ENCODE measurements around the gene MYCBP2.
"Not testable (repeated sequence)": the region's sequence is repeated elsewhere in the genome, so short reads cannot be mapped to it uniquely, and the experiment has no call there.

MYCBP2 gene

DNA sequence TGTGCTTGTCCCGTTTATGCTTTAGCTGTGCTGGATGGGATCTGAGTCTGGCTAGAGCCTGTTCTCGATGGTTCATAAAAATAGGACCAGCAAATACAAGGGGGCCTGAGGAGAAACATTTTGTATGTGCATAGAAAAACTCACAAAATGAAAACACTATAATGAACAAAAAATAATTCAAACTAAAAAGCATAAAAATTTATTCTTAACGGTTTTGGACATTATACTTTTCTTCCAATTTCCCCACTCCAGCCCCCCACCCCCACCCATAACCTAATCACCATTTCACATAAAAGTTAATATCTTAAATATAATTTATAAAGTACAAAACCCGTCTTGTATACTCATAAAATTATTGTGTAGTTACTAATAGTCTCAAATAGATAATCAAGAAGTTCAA lies 93.7 kb downstream of the MYCBP2 start:
- DNase-seq (ENCODE audit: insufficient read length, low spot score) (no peak), FAIRE-seq (no peak)
- no peak for TF ChIP-seq POLR2A (IDR thresholded peaks at IDR 0.05; ENCODE audit: low read depth, low read length)

DNA sequence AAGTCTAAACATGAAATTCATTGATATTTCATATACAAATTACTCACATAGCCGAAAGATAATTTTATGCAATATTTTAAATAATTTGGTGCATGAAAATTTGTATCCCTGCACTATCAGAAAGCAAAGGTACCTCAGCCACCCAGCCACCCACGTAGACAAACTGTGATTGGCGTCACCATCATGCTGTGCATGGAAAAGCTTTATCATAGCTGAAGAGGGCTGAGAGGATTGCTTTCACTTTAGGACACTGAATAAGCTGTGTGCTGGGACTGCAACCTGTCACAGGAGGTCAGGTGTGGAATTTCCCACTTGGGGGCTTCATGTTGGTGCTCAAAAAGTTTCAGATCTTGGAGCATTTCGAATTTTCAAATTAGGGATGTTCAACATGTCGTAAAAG lies 96.3 kb downstream of the MYCBP2 start:
- FAIRE-seq (no peak), DNase-seq (ENCODE audit: insufficient read length, low spot score) (no peak)
- TF ChIP-seq POLR2A (IDR thresholded peaks at IDR 0.05; ENCODE audit: low read depth, low read length): no peak

DNA sequence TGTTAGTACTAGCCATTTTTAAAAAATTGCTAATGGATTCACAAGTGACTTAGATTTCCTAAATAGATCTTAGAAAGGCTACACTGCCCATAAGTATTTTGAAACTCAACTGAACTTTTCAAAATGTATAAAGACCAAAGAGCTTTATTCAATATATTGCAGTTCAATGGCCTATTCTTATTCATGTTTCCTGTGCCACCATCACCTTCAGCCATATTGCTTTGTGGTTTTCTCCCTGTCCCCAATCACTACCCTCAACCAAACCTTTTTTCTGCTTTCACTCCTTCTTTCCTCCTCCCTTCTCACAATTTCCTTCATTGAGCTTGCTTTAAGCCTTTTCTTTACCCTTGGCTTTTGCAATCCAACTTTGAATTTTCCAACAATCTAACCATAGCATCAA lies 100.9 kb downstream of the MYCBP2 start:
- TF ChIP-seq POLR2A (IDR thresholded peaks at IDR 0.05; ENCODE audit: low read depth, low read length): no peak
- no peak for DNase-seq (ENCODE audit: insufficient read length, low spot score)
- no peak for FAIRE-seq

DNA sequence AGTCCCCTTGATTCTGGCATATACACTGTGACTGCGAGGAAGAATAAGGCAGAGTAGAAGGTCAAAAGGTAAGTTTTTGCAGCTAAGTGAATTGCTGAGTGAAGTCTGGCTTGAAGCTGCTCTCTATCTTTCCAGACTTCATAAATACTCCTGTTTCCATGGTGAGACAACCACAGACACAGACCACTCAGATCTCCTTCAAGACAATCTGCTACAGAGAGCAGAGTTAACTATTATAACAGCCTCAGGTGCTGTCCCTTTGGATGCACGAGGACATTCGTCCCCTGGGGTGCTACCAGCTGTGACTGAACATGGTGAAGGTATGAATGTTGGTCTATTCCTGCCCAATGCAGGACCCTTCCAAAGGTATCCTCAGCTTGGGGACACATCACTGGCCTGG lies 104.0 kb downstream of the MYCBP2 start:
- FAIRE-seq (no peak), DNase-seq (ENCODE audit: insufficient read length, low spot score) (no peak)
- TF ChIP-seq POLR2A (IDR thresholded peaks at IDR 0.05; ENCODE audit: low read depth, low read length): no peak

DNA sequence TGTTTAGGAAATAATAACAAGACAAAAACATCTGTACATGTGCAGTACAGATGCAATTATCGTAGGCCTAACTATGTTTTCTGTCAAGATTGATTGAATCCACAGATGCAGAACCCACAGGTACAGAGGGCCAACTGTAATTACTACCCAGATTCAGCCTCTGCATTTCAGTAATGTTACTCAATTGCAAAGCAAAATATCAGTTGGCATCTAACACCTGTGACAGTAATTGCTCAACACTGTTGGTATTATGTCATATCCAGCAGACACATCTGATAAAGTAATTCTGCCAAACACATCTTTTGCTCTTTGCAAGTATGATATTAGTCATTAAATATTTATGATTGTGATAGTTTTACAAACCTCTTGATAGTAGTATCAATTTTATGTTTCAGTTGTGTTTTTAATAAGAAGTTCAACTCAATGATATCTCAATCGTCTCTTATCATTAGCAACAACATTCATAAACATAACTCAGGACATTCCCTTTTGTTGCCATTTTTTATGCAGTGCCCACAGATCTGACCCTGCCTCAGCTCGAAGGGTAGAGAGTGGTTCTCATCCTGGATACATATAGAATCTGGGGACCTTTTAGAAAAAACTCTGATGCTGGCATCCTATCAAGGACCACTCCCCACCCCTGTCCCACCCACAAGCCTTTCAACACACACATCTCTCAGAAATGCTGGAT lies 104.7 kb downstream of the MYCBP2 start:
- FAIRE-seq: no peak
- TF ChIP-seq POLR2A (IDR thresholded peaks at IDR 0.05; ENCODE audit: low read depth, low read length): no peak
- no peak for DNase-seq (ENCODE audit: insufficient read length, low spot score)

DNA sequence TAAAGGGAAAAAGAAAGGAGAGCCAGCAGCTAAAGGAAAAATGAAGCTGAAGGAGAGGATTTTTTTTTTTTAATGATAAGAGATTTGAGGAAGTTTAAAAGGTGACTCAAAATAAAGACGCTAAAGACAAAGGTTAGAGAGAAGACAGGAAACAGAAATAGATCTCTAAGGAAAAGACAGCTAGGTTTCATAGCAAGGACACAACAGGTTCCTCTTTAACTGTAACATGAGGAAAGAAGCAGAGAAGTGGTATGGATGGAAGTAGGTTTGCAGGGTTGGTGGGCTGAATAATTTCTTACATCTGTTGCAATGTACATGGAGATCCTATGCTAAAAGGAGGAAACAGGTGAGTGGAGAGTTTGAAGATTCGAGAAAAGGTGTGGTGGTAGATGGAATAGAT lies 107.5 kb downstream of the MYCBP2 start:
- DNase-seq (ENCODE audit: insufficient read length, low spot score) (no peak), FAIRE-seq (no peak)
- no peak for TF ChIP-seq POLR2A (IDR thresholded peaks at IDR 0.05; ENCODE audit: low read depth, low read length)

DNA sequence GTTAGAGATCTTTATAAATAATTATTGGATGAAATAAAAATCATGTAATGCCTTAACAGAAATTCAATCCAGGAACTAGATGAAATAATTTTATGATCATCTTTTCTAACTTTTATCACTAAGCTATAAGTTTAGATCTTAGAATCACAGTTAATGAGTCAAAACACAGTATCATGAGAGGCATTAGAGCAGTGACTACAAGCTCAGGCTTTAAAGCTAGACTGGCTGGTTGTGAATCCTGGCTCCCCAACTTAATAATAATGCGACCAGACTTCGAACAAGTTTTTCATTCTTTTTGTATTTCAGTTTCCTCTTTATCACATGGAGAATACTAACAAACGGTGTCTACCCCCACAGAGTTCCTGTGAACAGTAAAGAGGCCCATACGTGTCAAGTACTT lies 108.6 kb downstream of the MYCBP2 start:
- TF ChIP-seq POLR2A (IDR thresholded peaks at IDR 0.05; ENCODE audit: low read depth, low read length): no peak
- DNase-seq (ENCODE audit: insufficient read length, low spot score) (no peak), FAIRE-seq (no peak)

DNA sequence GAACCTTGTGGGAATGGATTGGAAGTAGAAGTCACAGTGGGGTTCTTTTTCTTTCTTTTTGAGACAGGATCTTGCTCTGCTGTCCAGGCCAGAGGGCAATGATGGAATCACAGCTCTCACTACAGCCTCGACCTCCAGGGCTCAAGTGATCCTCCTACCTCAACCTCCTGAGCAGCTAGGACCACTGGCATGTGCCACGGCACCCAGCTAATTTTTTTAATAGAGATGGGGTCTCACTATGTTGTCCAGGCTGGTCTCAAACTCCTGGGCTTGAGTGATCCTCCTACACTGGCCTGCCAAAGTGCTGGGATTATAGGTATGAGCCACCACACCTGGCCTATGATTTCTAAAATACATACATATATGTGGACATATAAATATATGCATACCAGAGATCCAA lies 111.4 kb downstream of the MYCBP2 start:
- DNase-seq (ENCODE audit: insufficient read length, low spot score) (no peak), FAIRE-seq (no peak)
- no peak for TF ChIP-seq POLR2A (IDR thresholded peaks at IDR 0.05; ENCODE audit: low read depth, low read length)

DNA sequence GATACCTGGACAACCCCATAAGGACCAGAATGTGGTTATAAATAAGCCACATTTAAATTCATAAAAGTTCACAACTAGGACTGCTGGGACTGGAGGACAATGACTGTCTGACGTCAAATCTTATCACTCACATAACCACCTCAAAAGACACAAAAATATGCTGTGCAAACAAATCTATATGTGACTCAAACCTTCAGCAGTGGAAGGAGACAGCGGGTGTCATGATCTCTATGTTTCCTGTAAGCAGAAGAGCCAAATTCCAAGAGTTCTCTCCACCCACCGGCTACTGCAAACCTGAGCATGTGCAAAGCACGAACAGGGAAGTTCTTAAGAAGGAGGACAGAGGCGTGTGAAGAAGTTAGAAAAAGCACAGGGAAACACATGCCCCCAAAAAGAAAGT lies 113.2 kb downstream of the MYCBP2 start:
- DNase-seq (ENCODE audit: insufficient read length, low spot score): no peak
- FAIRE-seq: no peak

DNA sequence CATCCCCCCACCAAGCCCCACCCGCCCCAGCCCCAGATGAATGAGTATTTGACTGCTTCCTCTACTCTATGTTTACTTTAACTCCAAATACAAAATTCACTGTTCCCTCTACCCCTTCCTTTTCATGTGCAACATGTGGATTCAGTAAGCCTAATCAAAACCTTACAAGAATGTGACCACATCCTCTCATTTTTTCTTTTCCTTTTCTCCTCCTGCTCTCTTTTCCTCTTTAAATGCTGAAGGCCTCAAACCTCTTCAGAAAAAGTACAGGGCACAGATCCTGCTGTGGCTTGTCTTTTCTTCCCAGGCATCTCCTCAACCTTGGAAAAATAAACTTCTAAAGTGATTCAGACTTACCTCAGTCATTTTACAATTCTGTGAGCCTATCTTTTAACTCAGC lies 119.0 kb downstream of the MYCBP2 start:
- FAIRE-seq (no peak), DNase-seq (ENCODE audit: insufficient read length, low spot score) (no peak)
- TF ChIP-seq POLR2A (IDR thresholded peaks at IDR 0.05; ENCODE audit: low read depth, low read length): no peak

More for the DNA sequence above, 113.2 kb downstream of the MYCBP2 start:
- TF ChIP-seq POLR2A (IDR thresholded peaks at IDR 0.05; ENCODE audit: low read depth, low read length): no peak

DNA sequence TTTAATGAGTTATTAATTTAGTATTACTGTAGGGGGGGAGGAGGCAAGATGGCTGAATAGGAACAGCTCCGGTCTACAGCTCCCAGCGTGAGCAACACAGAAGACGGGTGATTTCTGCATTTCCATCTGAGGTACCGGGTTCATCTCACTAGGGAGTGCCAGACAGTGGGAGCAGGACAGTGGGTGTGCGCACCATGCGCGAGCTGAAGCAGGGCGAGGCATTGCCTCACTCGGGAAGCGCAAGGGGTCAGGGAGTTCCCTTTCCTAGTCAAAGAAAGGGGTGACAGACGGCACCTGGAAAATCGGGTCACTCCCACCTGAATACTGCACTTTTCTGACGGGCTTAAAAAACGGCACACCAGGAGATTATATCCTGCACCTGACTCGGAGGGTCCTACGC lies 127.9 kb downstream of the MYCBP2 start:
- not testable (repeated sequence) for DNase-seq (ENCODE audit: insufficient read length, low spot score); FAIRE-seq

DNA sequence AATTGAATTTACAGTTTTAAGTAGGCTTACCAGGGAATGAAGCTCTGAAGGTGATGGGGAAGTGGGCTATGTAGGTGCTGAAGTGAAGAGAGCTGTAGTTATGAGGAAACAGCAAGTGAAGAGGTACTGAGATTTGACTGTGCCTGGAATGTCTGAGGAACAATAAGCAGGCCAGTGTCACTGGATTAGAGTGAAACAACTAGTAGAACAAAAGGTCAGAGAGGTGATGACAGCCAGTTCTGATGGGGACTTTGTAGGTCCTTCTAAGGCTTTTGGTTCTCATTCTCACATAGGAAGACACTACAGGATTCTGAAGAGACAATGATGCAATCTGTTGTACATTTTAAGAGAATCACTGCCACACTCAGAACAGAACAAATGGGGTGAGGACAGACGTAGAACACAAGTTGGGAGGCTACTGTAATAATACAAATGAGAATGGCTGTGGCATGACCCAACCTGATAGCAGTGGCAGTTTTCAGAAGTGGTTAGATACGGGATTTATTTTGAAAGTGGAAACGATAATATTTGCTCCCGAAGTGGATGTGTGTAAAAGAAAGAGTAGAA lies 130.8 kb downstream of the MYCBP2 start:
- FAIRE-seq: no peak
- no peak for DNase-seq (ENCODE audit: insufficient read length, low spot score)

DNA sequence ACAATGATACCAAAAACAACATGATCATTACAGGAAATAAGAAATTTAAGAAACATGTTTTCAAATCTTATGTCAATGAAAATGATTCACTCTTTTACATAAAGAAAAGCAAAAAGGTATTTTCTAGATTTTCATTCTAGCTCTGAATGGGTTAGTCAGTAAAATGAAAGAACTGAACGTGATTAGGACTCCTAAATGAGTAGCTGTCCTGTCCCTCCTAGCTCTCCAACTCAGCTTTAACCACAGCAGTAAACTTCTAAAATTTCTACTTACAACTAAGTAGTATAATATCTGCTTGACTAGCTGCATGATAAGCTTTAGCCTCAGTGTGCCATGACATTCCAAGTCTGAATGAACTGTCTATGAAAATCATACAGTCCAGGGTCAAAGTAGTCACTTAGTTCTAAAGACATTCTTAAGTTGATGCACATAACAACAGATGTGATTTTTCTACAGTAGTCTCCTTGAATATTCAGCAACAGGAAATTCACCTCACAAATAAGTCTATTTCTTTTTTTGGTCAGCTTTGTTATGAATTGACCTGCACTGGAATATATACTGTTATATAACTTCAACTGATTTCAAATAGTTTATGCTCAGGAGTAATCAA lies 136.4 kb downstream of the MYCBP2 start:
- DNase-seq (ENCODE audit: insufficient read length, low spot score): no peak
- FAIRE-seq: no peak
- TF ChIP-seq POLR2A (IDR thresholded peaks at IDR 0.05; ENCODE audit: low read depth, low read length): no peak

More for the DNA sequence above, 130.8 kb downstream of the MYCBP2 start:
- no peak for TF ChIP-seq POLR2A (IDR thresholded peaks at IDR 0.05; ENCODE audit: low read depth, low read length)

DNA sequence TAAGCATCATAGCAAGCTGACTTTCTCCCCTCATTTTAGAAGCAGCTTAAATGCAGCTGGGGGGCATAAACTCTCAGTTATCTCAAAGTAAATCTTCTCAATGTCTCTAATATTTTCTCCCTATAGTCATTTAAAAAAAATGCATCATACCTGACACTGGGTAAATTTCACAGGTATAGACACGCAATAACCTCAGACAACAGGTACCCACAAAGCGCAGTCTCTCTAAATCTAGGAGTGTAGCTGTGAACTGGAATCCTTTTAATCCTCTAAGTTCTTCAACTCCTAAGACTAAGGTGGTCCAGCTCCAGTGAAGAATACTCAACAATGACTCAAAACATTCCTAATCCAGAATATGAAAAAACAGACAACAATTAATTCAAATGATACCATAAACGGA lies 141.2 kb downstream of the MYCBP2 start:
- TF ChIP-seq POLR2A (IDR thresholded peaks at IDR 0.05; ENCODE audit: low read depth, low read length): no peak
- DNase-seq (ENCODE audit: insufficient read length, low spot score) (no peak), FAIRE-seq (no peak)

DNA sequence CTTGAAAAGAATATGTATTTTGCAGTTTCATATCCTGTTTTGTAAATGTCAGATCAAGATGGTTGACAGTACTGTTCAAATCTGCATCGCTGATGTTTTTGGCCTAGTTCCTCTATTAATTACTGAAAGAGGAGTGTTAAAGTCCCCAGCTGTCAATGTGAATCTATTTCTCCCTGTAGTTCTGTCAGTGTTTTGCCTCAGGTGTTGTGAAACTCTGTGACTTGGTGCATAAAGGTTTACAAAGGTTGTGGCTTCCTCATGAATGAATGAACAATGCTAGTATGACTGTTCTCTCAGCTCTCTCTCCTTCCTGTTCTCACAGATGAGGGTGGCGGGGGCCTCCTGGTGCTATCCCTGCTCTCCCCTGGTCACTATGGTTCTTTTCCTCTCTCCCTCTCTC lies 142.4 kb downstream of the MYCBP2 start:
- FAIRE-seq (no peak), DNase-seq (ENCODE audit: insufficient read length, low spot score) (no peak)
- no peak for TF ChIP-seq POLR2A (IDR thresholded peaks at IDR 0.05; ENCODE audit: low read depth, low read length)

All from H54 (cell line).